Measurements from ENCODE around the gene PTTG1IP.
"Not testable (repeated sequence)": the region's sequence is repeated elsewhere in the genome, so short reads cannot be mapped to it uniquely, and the experiment has no call there.

PTTG1IP gene

GRCh38 chr21:44873356-44874239 is at the start of gene PTTG1IP:
Gene PTTG1IP, minus strand, starts transcription at chr21:44873690. Its CDS starts 74 bp downstream, at chr21:44873616.
- DNase-seq (ENCODE audit: low read depth in 2 of 2, low spot score in 1 of 2) = peak; percentile 97 to 99

DNA sequence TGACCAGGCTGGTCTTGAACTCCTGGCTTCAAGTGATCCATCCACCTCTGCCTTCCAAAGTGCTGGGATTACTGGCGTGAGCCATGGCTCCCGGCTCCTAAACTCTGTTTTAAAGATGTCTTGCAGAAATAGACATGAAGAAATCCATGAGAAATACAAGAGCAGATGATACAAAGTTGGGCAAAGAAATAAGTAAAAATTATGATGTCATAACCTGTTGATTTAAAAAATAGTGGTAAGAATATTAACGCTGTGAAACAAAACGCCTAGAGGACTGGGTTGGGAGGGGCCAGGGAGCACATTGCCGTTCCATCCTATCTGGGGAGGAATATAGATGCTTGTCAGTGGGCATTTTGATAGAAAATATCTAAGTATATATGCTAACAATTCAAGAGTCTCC is 48.4 kb upstream of the PTTG1IP start:
- DNase-seq (ENCODE audit: low read depth in 2 of 2, low spot score in 1 of 2) = no peak

GRCh38 chr21:44920694-44921604 is 47.5 kb upstream of the PTTG1IP start, which contains the start of gene ITGB2:
Gene ITGB2, minus strand, starts transcription at chr21:44920899. Its CDS starts 10,117 bp downstream, at chr21:44910782.
- no peak for DNase-seq (ENCODE audit: low read depth in 2 of 2, low spot score in 1 of 2)

DNA sequence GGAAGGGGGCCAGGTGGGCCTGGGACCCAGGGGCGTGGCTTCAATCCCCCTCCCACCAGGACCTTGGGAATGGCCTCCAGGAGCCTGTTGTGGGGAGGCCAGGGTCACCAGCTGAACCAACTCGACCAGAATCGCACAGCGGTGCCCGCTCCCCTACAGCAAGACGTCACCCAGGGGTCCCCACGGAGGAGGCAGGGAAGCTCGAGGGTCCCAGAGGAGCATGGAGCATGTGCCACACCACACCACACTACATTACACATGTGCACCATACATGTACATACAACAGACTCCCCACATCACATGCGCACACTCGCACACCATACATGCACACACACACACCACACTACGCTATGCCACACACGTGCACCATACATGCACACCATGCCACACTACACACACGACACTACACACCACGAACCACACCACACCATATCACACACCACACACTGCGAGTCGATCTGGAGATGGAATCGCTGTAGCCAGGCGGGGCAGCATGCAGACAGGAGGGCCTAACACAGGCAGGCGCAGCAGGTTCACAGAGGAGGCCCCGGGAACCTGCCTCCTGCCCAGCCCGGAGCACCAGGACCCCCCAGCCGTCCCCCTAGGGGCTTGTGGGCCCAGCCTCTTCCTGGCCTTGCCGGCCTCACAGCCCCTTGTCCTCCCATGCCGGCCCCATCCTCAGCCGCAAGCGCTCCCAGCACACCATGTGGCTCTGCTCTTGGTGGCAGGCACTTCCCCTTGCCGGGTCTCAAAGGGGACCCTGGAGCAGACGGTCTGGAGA is 46.6 kb upstream of the PTTG1IP start:
- DNase-seq (ENCODE audit: low read depth in 2 of 2, low spot score in 1 of 2) = no peak

DNA sequence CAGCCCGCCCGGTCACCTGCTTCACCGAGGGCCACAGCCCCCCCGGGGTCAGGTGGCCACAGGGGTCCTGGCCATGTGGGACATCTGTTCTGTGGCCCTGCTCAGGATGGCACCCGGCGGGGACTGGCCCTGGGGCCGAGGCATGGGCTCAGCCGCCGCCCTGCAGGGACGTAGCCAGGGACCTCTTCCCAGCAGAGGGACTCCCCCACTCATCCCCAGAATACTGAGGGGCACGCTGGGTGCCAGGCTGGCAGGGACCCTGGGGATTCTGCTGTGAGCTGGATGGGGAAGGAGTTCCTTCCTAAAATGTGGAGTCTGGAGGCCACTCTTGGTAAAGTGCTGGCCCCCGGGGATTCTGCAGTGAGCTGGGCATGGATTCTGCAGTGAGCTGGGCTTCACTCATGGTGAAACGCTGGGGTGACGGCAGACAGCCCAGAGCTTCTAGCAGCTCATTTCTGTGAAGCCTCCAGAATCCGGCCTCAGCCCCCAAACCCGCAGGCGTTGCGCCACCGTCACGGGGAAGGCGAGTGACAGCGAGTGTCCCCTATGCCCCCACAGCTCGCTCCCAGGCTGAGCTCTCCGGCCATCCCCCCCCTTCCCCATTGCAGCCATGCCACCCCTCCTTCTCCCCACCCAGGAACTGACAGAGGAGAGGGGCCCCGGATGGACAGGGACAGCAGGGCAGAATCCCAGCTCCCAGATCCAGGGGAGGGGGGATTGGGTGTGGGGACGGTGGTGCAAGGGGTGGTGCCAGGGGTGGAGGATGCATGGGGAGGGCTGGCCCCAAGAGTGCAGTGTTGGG is 45.8 kb upstream of the PTTG1IP start:
- DNase-seq (ENCODE audit: low read depth in 2 of 2, low spot score in 1 of 2) = no peak

GRCh38 chr21:44918581-44919033 is 45.1 kb upstream of the PTTG1IP start:
- DNase-seq (ENCODE audit: low read depth in 2 of 2, low spot score in 1 of 2) = no peak

- no peak for DNase-seq (ENCODE audit: low read depth in 2 of 2, low spot score in 1 of 2)
These were observed 44.6 kb upstream of the PTTG1IP start for GRCh38 chr21:44918107-44918470.

GRCh38 chr21:44917446-44918106 is 44.1 kb upstream of the PTTG1IP start:
- no peak for DNase-seq (ENCODE audit: low read depth in 2 of 2, low spot score in 1 of 2)

- DNase-seq (ENCODE audit: low read depth in 2 of 2, low spot score in 1 of 2) = no peak
These were observed 43.5 kb upstream of the PTTG1IP start for GRCh38 chr21:44916965-44917364.

DNA sequence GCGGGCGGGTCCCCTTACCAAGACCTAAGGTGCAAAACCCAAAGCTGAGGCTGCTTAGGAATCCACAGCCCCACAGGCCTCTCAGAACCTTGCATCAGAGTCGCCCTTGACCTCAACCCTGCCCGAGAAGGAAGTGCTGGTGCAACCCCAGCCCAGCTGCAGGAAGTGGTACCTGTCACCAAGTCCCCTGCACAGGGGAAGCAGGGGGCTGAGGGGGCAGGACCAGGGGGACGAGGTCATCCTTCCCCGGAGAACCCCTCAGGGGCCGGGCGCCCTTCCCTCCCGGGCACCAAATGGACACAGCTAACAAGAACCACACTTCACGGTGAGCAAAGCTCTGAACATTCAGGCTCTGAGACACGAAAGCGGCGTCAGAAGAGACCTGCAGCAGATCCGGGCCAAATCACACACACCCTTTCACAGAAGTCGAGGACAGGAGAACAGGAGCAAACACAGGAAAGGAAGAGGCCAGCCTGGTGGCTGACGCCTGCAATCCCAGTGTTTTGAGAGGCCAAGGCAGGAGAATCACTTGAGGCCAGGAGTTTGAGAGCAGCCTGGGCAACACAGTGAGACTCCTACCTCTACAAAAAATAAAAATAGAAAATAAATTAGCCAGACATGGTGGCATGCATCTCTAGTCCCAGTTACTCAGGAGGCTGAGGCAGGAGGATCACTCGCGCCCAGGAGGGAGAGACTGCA is 40.8 kb upstream of the PTTG1IP start:
- DNase-seq (ENCODE audit: low read depth in 2 of 2, low spot score in 1 of 2) = no peak

DNA sequence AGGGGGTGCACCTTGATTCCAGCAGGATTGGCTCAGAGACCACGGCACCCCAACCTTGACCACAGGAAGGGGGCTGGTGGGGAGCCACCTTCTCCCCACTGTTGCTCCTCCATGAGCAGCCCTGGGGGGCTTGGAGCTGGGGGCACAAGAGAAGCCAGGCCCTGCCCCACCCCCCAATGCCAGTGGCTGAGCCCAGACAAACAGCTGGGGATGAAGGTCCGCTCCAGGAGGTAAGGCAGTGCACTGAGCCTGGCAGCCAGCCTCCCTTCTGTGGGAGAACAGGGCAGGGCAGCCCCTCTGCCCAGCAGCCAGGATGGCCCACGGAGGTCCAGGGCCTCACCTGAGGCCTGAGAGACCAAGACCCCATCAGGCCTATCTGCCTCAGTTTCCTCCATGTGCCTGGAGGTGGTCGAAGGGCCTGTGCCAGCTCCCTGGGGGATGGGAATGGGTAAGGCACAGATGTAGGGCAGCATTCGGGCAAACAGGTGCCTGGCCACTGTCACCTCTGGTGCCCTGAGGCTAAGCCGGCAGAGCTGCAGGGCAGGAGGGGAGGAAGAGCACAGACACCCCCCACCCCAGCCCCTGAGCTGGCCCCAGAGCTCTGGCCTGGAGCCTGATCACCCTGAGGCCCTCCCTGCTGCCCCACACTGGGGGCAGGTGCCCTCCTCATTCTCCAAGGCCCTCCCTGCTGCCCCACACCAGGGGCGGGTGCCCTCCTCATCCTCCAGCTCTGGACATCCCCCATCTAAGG is 40.1 kb upstream of the PTTG1IP start:
- no peak for DNase-seq (ENCODE audit: low read depth in 2 of 2, low spot score in 1 of 2)

GRCh38 chr21:44912506-44913412 is 39.3 kb upstream of the PTTG1IP start:
- not testable (repeated sequence) for DNase-seq (ENCODE audit: low read depth in 2 of 2, low spot score in 1 of 2)

- DNase-seq (ENCODE audit: low read depth in 2 of 2, low spot score in 1 of 2) = no peak
These were observed 38.6 kb upstream of the PTTG1IP start for GRCh38 chr21:44912158-44912473.

- no peak for DNase-seq (ENCODE audit: low read depth in 2 of 2, low spot score in 1 of 2)
These were observed 38.1 kb upstream of the PTTG1IP start for GRCh38 chr21:44911384-44912157.

GRCh38 chr21:44911068-44911383 is 37.5 kb upstream of the PTTG1IP start:
- no peak for DNase-seq (ENCODE audit: low read depth in 2 of 2, low spot score in 1 of 2)

DNA sequence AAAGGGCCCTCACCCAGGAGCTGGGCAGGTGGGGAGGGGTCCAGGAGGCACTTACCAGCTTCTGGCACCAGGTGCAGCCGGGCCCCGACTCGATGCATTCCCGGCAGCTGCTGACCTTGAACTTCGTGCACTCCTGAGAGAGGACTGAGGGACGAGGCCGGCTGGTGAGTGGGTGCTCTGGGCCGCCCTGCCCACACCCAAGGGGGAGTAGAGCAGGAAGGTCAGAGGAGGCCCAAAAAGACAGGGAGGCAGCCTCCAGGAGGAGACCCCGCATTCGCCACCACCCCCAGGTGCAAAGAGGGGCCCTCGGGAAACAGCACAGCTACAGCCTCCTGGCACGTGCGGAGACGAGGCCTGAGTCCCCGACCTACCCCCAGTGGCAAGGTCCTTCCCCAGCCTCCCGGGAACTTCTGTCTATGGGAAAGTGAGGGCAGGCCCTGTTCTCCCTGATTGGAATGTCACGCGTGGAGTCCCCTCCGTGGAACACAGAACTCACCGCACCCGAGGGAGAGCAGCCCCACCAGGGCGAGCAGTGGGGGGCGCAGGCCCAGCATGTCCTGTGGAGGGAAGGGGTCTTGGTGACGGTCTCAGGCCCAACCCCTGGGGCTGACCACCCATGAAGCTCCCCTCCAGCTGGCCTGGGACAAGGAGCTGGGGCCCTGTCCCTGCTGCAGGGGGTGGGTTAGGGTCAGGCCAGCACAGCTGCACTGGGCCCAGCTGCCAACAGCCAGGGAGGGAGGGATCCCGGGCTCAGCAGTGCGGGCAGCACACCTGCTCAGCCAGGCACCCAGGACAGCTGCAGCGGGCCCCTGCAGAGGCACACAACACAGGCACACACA is 37.0 kb upstream of the PTTG1IP start:
- DNase-seq (ENCODE audit: low read depth in 2 of 2, low spot score in 1 of 2) = no peak

Data from stimulated activated CD8-positive, alpha-beta memory T cell treated with anti-CD3 and anti-CD28 coated beads, Interleukin-4, amount 100 ng/mL, for 1 hour (primary cell).